IMR-90 (cell line): ENCODE data around the gene PRKRA. TPM values are rescaled to one million over a fixed set of nuclear protein-coding genes. Genes with fewer than 3 reads are reported as not detected.

ENCODE experiments used
- polyA plus RNA-seq, 3 experiments: library from polyadenylated mRNA; depleted of rRNA; stranded (reverse); fragments of >200 nt; gene quantifications; 2 replicates each; pipeline ENCODE4 v1.2.3, GENCODE V29; 2012; ENCODE audit warnings: low replicate concordance in 1 of 3
- total RNA-seq: library from RNA; depleted of rRNA; stranded (reverse); fragments of >200 nt; gene quantifications from 2 replicates; pipeline ENCODE4 v1.2.3, GENCODE V29; 2012; rRNA removed

Gene PRKRA
- total and polyA plus RNA-seq, 2 of the 4 experiments (the other 2 are of a cell fraction) = 39.5 to 53.6 TPM

Other genes with a start within 250 kb of the PRKRA start
- 0.28 and 0.72 TPM in 2 replicates for gene PJVK, start 203 bp upstream of the PRKRA start, total RNA-seq
- 1.9 and 2.4 TPM in 2 replicates for gene PJVK, start 203 bp upstream of the PRKRA start, polyA plus RNA-seq (2012; rRNA removed)
- 32.6 and 36.9 TPM in 2 replicates for gene FKBP7, start 27.4 kb upstream of the PRKRA start, total RNA-seq
- 51.0 and 53.3 TPM in 2 replicates for gene FKBP7, start 27.4 kb upstream of the PRKRA start, polyA plus RNA-seq (2012; rRNA removed)
- 3.9 and 5.0 TPM in 2 replicates for gene PLEKHA3, start 29.3 kb upstream of the PRKRA start, total RNA-seq
- 5.5 and 9.6 TPM in 2 replicates for gene PLEKHA3, start 29.3 kb upstream of the PRKRA start, polyA plus RNA-seq (2012; rRNA removed)